Mucosa of gallbladder (tissue), 1 donor: ENCODE results near the gene NKTR. TPM values are rescaled to one million over a fixed set of nuclear protein-coding genes. Genes with fewer than 3 reads are reported as not detected.

Experiments used
- DNase-seq: peaks from one replicate; pipeline ENCODE4 v3.0.0-alpha.2; 2020; ENCODE audit warnings: low spot score
- total RNA-seq: library from RNA; stranded (reverse); gene quantifications from one replicate; pipeline ENCODE4 v1.2.1, GENCODE V29; 2021
- donor health status: DM: no; HTN: no; CAD: no.

The NKTR gene
- total RNA-seq, 1 donor from 2014 or later, result 55.5 TPM

DNA sequence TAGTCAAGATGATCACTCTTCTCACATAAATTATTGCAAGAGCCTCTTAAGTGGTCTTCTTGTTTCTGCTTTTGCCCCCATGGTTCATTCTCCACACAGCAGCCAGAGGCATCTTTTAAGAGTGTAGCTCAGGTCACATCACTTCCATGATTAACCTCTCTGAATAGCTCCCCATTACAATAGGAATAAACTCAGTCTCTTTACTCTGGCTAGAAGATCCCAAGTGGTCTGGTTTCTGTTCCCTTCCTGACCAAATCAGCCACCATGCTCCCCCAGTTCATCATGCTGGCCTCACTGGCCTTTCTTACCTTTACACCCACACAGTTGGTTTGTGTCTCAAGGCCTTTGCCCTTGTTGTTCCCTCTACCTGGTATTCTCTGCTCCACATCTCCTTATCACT, 93.9 kb downstream of the NKTR start:
- no peak for DNase-seq

DNA sequence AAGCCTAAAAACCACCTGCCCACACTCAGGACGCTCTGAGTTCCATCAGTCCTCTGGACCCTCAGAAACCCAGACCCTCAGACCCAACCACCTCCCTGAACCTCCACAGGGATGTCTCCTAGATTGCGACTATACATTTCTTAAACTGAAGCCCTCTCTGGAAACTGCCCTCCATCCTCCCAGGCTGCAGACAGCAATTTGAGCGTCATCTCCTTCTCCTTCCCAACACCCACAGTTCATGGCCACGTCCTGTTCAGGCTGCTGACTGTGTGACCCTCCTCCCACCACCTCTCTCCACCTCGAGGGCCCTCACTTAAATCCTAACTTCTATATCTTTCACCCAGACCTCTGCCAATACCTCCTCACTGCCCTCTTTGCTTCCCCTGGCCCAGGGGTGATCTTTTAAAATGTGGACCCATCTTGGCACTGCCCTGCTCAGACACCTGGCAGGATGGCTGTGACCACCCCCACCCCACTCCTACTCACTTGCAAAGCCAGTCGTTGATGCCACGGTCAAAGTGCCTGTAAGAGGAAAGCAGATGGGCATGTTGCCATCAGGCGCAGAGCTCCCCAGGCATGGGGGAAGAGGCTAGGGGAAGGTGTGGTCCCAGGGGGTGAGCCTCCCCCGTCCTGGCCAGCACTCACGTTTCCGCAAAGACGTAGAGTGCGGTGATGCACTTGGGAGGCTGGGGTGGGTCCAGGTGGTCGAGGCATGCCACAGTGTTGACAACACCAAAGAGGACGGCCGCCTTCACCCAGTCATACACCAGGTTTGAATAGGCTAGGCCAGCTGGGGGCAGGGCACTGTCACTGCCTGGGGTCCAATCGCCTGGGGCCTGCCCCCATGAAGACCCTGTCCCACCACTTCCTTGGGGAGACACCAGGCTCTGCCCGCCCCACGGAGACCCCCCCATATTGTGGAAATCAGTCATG, 96.1 kb downstream of the NKTR start:
- no peak for DNase-seq

DNA sequence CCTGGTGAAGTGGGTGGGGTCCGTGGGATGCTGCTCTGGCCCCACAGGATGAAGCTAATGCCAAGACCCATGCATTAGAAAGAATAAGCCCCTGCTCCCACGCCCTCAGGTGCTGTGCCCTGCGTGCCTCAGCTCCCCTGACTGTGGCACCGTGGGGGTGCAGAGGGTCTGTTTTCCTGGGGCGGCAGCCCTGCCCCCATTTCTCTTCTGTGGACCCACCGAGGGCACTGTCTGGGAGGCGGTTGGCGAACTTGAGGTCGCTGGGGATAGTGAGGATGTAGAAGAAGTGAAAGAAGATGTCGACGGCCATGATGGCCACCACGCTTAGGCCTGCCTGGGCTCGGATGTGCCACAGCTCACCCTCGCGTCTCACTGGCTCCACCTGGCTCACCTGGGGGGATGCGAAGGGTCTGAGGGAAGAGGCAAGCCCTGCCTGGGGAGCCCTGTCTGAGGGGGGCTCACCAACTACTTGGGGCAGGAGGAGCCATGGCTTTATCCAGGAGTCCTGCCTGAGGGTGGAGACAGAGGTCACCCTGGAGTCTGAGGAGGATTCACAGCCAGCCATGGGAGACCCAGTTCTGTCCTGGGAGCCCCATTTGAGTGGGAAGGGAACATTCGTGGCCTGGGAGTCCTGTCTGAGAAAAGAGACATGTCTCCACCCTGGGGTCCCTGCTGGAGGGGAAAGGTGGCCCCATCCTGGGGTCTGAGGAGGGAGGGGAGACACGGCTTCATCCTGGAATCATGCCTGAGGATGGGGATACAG, 97.0 kb downstream of the NKTR start:
- no peak for DNase-seq

Other genes with a start within 250 kb of the NKTR start
- gene LYZL4, start 190.1 kb upstream of the NKTR start, total RNA-seq, result 0.32 TPM
- 91.7 TPM for gene VIPR1, start 98.0 kb upstream of the NKTR start, total RNA-seq
- gene SEC22C, start 18.7 kb upstream of the NKTR start, total RNA-seq, result 37.0 TPM
- 20.3 TPM for gene SS18L2, start 9.8 kb upstream of the NKTR start, total RNA-seq
- gene ZBTB47, start 53.0 kb downstream of the NKTR start, total RNA-seq, result 41.2 TPM
- gene KLHL40, start 84.9 kb downstream of the NKTR start, total RNA-seq, result not detected
- gene HHATL, start 102.1 kb downstream of the NKTR start, total RNA-seq, result 0.35 TPM
- 1.4 TPM for gene CCDC13, start 172.6 kb downstream of the NKTR start, total RNA-seq
- 96.7 TPM for gene HIGD1A, start 203.8 kb downstream of the NKTR start, total RNA-seq
- gene ACKR2, start 208.8 kb downstream of the NKTR start, total RNA-seq, result 5.0 TPM